Brain pericyte (primary cell): Measurements from ENCODE around the gene CLEC14A.

Source experiments
- DNase-seq: peaks from one replicate; pipeline ENCODE4 v3.0.0-alpha.2; 2012; ENCODE audit warnings: low read depth, low spot score

CLEC14A gene

DNA sequence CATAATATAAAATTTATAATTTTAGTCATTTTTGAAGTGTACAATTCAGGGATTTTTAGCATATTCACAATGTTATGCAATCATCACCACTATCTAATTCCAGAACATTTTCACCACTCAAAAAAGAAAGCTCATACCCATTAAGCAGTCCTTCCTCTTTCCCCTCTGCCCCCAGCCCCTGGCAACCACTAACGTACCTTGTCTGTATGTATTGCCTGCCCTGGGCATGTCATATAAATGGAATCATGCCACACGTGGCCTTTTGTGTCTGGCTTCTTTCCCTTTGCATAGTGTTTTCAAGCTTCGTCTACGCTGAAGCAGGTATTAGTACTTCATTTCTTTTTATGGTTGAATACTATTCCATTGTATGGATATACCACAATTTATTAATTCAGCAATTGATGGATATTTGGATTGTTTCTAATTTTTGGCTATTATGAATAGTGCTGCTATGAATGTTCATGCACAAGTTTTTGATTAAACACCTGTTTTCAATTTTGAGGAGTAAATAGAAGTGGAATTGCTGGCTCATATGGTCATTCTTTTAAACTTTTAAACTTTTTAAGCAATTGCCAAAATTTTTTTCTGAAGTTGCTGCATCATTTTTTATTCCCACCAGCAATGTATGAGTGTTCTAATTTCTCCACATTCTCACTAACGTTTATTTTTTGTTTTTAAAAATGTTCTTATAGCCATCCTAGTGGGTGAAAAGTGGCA lies 49.8 kb downstream of the CLEC14A start:
- no peak for DNase-seq

DNA sequence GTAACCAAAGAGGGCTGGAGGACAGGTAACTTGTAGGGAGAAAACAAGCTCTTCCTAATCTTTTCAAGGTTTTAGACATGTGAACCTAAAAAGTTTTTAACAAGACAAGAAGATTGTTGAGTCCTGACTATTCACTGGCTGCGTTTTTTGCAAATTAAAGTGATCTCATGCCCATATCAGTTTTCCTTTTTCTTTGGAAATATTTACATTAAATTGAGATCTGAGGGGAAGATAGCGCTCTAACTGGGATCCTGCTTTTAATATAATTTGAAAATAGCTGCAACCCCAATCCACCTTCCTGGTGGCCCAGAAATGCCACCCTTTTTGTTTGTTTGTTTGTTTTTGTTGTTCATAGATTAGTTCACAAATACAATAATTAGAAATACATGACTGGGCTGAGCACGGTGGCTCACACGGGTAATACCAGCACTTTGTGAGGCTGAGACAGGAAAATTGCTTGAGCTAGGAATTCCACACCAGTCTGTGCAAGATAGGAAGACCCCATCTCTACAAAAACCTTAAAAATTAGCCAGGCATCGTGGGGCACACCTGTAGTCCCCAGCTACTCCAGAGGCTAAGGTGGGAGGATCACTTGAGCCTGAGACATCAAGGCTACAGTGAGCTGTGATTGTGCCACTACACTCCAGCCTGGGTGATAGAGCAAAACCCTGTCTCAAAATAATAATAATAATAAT lies 50.6 kb downstream of the CLEC14A start:
- no peak for DNase-seq

DNA sequence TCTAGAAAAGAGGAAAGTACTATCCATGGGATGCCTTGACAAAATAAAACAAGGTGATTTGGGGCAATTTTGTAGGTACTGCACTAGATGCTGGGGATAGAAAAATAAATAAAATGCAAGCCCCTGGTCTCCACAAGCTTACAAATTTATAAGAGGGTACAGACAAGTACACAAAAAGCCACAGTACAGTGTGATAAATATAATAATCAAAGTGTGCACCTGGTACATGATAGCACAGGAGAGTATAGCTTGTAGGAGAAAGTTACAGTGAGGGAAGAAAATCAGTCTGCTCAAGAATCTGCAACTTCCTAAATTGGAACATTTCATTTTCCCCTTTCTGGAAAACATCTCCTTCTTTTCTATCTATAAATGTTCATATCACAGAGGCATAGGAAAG lies 51.2 kb downstream of the CLEC14A start:
- DNase-seq = no peak
